CD8-positive, alpha-beta memory T cell (primary cell): ENCODE measurements around the gene PIP4K2A. TPM values are rescaled to one million over a fixed set of nuclear protein-coding genes. Genes with fewer than 3 reads are reported as not detected.

Experiments
- CTCF ChIA-PET: fragments of 350-600 bp; sonication (Branson Sonifier 250); formaldehyde crosslinking; loops from one replicate; lab custom pipeline; 2021; ENCODE audit warnings: antibody characterized with exemption; lab: Charles Lee
- POLR2A ChIA-PET: fragments of 350-600 bp; sonication (Branson Sonifier 250); formaldehyde crosslinking; loops from one replicate; lab custom pipeline; 2021; ENCODE audit warnings: antibody characterized with exemption; lab: Charles Lee
- DNase-seq, 5 donors: peaks; one replicate each; pipeline versions ENCODE4 v3.0.0 to v3.0.0-alpha.2; 2020 to 2022; ENCODE audit warnings: mixed read lengths in 1 of 5
- H3K27ac ChIP-seq: one replicate; pipeline ENCODE4 v1.7.0; 2013; ENCODE audit warnings: low read depth, mild to moderate bottlenecking, low read length, moderate library complexity
- H3K27me3 ChIP-seq: 2 replicates; pipeline ENCODE4 v1.7.0; 2013; ENCODE audit warnings: low read length, mild to moderate bottlenecking; ENCODE audit not compliant: insufficient read depth, poor library complexity, severe bottlenecking
- H3K36me3 ChIP-seq: 2 replicates; pipeline ENCODE4 v1.7.0; 2013; ENCODE audit warnings: mild to moderate bottlenecking, low read length, moderate library complexity; ENCODE audit not compliant: insufficient read depth
- H3K4me1 ChIP-seq: 2 replicates; pipeline ENCODE4 v1.7.0; 2013; ENCODE audit warnings: mild to moderate bottlenecking, low read length, moderate library complexity; ENCODE audit not compliant: insufficient read depth
- H3K4me3 ChIP-seq: 2 replicates; pipeline ENCODE4 v1.7.0; 2013; ENCODE audit warnings: mild to moderate bottlenecking, low read length
- H3K9me3 ChIP-seq: 2 replicates; pipeline ENCODE4 v1.7.0; 2013; ENCODE audit warnings: mild to moderate bottlenecking, low read length
- H3K27ac Mint-ChIP-seq, 8 donors: one replicate each; pipeline ENCODE4 v1.8.0; 2020 to 2021; ENCODE audit warnings: mixed read lengths in 8 of 8, mild to moderate bottlenecking in 6 of 8, inconsistent platforms in 3 of 8, moderate library complexity in 3 of 8
- H3K27me3 Mint-ChIP-seq, 2 donors: one replicate each; pipeline ENCODE4 v1.8.0; 2020 to 2021; ENCODE audit warnings: mixed read lengths in 2 of 2, mild to moderate bottlenecking in 1 of 2, moderate library complexity in 1 of 2
- H3K36me3 Mint-ChIP-seq, 3 donors: one replicate each; pipeline ENCODE4 v1.8.0; 2020 to 2021; ENCODE audit warnings: mixed read lengths in 3 of 3, inconsistent platforms in 1 of 3, mild to moderate bottlenecking in 1 of 3
- H3K4me1 Mint-ChIP-seq, 3 donors: one replicate each; pipeline ENCODE4 v1.8.0; 2020 to 2021; ENCODE audit warnings: mixed read lengths in 3 of 3, inconsistent platforms in 1 of 3, mild to moderate bottlenecking in 1 of 3
- H3K4me3 Mint-ChIP-seq, 7 donors: one replicate each; pipeline ENCODE4 v1.8.0; 2020 to 2021; ENCODE audit warnings: mixed read lengths in 7 of 7, mild to moderate bottlenecking in 6 of 7, moderate library complexity in 4 of 7, inconsistent platforms in 2 of 7
- H3K9me3 Mint-ChIP-seq, 5 donors: one replicate each; pipeline ENCODE4 v1.8.0; 2020 to 2022; ENCODE audit warnings: mixed read lengths in 5 of 5, mild to moderate bottlenecking in 3 of 5, moderate library complexity in 2 of 5, inconsistent platforms in 1 of 5
- polyA plus RNA-seq: library from polyadenylated mRNA; unstranded; fragments of 300-500 nt; fragmentation: Illumina TruSeq; gene quantifications from one replicate; pipeline ENCODE4 v1.2.3, GENCODE V29; 2021
- total RNA-seq, 2 experiments: library from RNA; stranded (reverse); gene quantifications; one replicate each; pipeline ENCODE4 v1.2.3, GENCODE V29; 2021

PIP4K2A gene
- total RNA-seq (100 to 1,000 TPM; 116 to 130 TPM), polyA plus RNA-seq (120 TPM)

- DNase-seq, result peak; percentile 71 to 82 (median 81)
- Mint-ChIP-seq H3K27ac (peak within 1 kb of the TSS; percentile 84 to 95 (median 93)), H3K4me1 (peaks cover 30 to 34% (median 33%) of the 10 kb centered on the region in 3 donors), H3K9me3 (no peaks in the 10 kb centered on the region), H3K4me3 (peak within 1 kb of the TSS; percentile 90 to 99 (median 95)), H3K36me3 (peaks cover 0 to 19% (median 0%) of the 10 kb centered on the region in 3 donors), H3K27me3 (peaks cover 0 to 4% of the 10 kb centered on the region in 2 donors)
- Histone ChIP-seq H3K4me3 (peak within 1 kb of the TSS; percentile 91), H3K4me1 (peaks cover 20% of the 10 kb centered on the region), H3K27ac (peak within 1 kb of the TSS; percentile 88), H3K36me3 (no peaks in the 10 kb centered on the region), H3K9me3 (no peaks in the 10 kb centered on the region), H3K27me3 (no peaks in the 10 kb centered on the region)
- ChIA-PET POLR2A (interaction anchor here (0.9 to 1.9 kb wide), 12 partner anchors 10 to 141 kb away, joined by 3 to 10 read pairs (median 4); no protein-coding TSS in a partner anchor), CTCF (interaction anchor here (1.2 to 2.4 kb wide), 6 partner anchors 11 to 129 kb away, joined by 3 to 8 read pairs (median 4); no protein-coding TSS in a partner anchor)
These were observed at the start of gene PIP4K2A for GRCh38 chr10:22714479-22715289. PIP4K2A (minus strand) TSS chr10:22714578; CDS start chr10:22714326, 252 bp downstream.

DNA sequence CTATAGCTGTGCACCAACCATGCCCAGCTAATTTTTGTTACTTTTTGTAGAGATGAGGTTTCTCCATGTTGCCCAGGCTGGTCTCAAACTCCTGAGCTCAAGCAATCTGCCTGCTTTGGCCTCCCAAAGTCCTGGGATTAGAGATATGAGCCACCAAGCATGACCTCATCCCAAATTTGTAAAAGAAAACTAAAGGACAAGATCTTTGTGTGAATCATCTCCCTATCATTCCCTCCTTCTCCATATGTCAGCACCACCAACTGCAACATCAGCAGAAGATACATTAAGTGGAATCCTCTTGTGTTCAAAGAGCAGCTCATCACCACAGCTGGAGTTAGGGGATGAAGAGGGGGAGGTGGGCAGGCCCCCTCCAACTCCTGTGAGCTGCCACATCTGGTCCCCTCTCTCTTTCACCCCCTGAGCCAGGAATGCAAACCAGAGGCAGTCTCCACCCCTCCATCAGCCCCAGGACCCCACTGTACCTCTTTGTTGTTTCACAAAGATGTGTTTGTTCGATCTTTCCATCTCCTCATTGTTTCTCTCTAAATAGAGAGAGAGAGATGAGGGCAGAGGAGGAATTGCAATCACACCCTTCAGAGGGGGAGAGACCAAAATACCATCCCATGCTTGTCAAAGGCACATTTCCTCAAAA is 47.3 kb upstream of the PIP4K2A start:
- no peaks in the 10 kb centered on the region for H3K4me1 ChIP-seq
- no peaks in the 10 kb centered on the region for H3K36me3 ChIP-seq
- H3K27me3 Mint-ChIP-seq, result peaks cover 0 to 3% of the 10 kb centered on the region in 2 donors
- H3K9me3 Mint-ChIP-seq, result no peaks in the 10 kb centered on the region
- ChIA-PET CTCF (interaction anchor here (1.5 kb wide), 1 partner anchor 12 kb away, joined by 3 read pairs; no protein-coding TSS in a partner anchor), POLR2A (no interaction called here)
- peaks cover 0 to 6% (median 0%) of the 10 kb centered on the region in 3 donors for H3K36me3 Mint-ChIP-seq
- DNase-seq, result no peak
- H3K27ac Mint-ChIP-seq, result no peak overlapping the region
- no peaks in the 10 kb centered on the region for H3K27me3 ChIP-seq
- H3K4me3 ChIP-seq, result no peak overlapping the region
- no peak overlapping the region for H3K4me3 Mint-ChIP-seq
- H3K9me3 ChIP-seq, result no peaks in the 10 kb centered on the region
- H3K27ac ChIP-seq, result no peak overlapping the region
- no peaks in the 10 kb centered on the region for H3K4me1 Mint-ChIP-seq

GRCh38 chr10:22760025-22760424 is 45.6 kb upstream of the PIP4K2A start:
- no peak for DNase-seq
- Histone ChIP-seq H3K27ac (no peak overlapping the region), H3K4me1 (no peaks in the 10 kb centered on the region), H3K27me3 (no peaks in the 10 kb centered on the region), H3K36me3 (no peaks in the 10 kb centered on the region), H3K4me3 (no peak overlapping the region), H3K9me3 (no peaks in the 10 kb centered on the region)
- Mint-ChIP-seq H3K27me3 (peaks cover 0 to 3% of the 10 kb centered on the region in 2 donors), H3K9me3 (no peaks in the 10 kb centered on the region), H3K4me1 (no peaks in the 10 kb centered on the region), H3K27ac (no peak overlapping the region), H3K36me3 (peaks cover 0 to 6% (median 0%) of the 10 kb centered on the region in 3 donors), H3K4me3 (no peak overlapping the region)
- ChIA-PET CTCF (interaction anchor here (1.5 kb wide), 1 partner anchor 11 kb away, joined by 3 read pairs; no protein-coding TSS in a partner anchor), POLR2A (no interaction called here)

GRCh38 chr10:22758867-22759266 is 44.5 kb upstream of the PIP4K2A start:
- CTCF ChIA-PET, result no interaction called here
- H3K9me3 ChIP-seq, result no peaks in the 10 kb centered on the region
- DNase-seq, result no peak
- Mint-ChIP-seq H3K4me1 (peaks cover 0 to 5% (median 1%) of the 10 kb centered on the region in 3 donors), H3K27ac (no peak overlapping the region), H3K4me3 (no peak overlapping the region), H3K27me3 (peaks cover 0 to 3% of the 10 kb centered on the region in 2 donors), H3K36me3 (peaks cover 0 to 6% (median 0%) of the 10 kb centered on the region in 3 donors), H3K9me3 (no peaks in the 10 kb centered on the region)
- no peak overlapping the region for H3K27ac ChIP-seq
- no peaks in the 10 kb centered on the region for H3K36me3 ChIP-seq
- POLR2A ChIA-PET, result no interaction called here
- H3K4me1 ChIP-seq, result no peaks in the 10 kb centered on the region
- no peak overlapping the region for H3K4me3 ChIP-seq
- H3K27me3 ChIP-seq, result no peaks in the 10 kb centered on the region

- Mint-ChIP-seq H3K9me3 (no peaks in the 10 kb centered on the region), H3K4me3 (no peak overlapping the region)
These were observed 39.9 kb upstream of the PIP4K2A start for GRCh38 chr10:22754296-22754695.

GRCh38 chr10:22753786-22754185 is 39.4 kb upstream of the PIP4K2A start:
- Histone ChIP-seq H3K36me3 (no peaks in the 10 kb centered on the region), H3K27me3 (no peaks in the 10 kb centered on the region), H3K4me3 (no peak overlapping the region), H3K27ac (no peak overlapping the region), H3K9me3 (no peaks in the 10 kb centered on the region), H3K4me1 (no peaks in the 10 kb centered on the region)
- H3K27ac Mint-ChIP-seq, result no peak overlapping the region
- H3K36me3 Mint-ChIP-seq, result no peaks in the 10 kb centered on the region
- no peaks in the 10 kb centered on the region for H3K9me3 Mint-ChIP-seq
- POLR2A ChIA-PET, result no interaction called here
- DNase-seq, result no peak
- peaks cover 0 to 2% of the 10 kb centered on the region in 2 donors for H3K27me3 Mint-ChIP-seq
- no peak overlapping the region for H3K4me3 Mint-ChIP-seq
- CTCF ChIA-PET, result no interaction called here
- H3K4me1 Mint-ChIP-seq, result peaks cover 2 to 31% (median 21%) of the 10 kb centered on the region in 3 donors

More at GRCh38 chr10:22754296-22754695, 39.9 kb upstream of the PIP4K2A start:
- Histone ChIP-seq H3K36me3 (no peaks in the 10 kb centered on the region), H3K9me3 (no peaks in the 10 kb centered on the region), H3K27ac (no peak overlapping the region), H3K4me1 (no peaks in the 10 kb centered on the region), H3K4me3 (no peak overlapping the region), H3K27me3 (no peaks in the 10 kb centered on the region)
- Mint-ChIP-seq H3K27ac (no peak overlapping the region), H3K27me3 (peaks cover 0 to 2% of the 10 kb centered on the region in 2 donors), H3K36me3 (no peaks in the 10 kb centered on the region), H3K4me1 (peaks cover 2 to 31% (median 21%) of the 10 kb centered on the region in 3 donors)
- ChIA-PET CTCF (no interaction called here), POLR2A (no interaction called here)
- no peak for DNase-seq

DNA sequence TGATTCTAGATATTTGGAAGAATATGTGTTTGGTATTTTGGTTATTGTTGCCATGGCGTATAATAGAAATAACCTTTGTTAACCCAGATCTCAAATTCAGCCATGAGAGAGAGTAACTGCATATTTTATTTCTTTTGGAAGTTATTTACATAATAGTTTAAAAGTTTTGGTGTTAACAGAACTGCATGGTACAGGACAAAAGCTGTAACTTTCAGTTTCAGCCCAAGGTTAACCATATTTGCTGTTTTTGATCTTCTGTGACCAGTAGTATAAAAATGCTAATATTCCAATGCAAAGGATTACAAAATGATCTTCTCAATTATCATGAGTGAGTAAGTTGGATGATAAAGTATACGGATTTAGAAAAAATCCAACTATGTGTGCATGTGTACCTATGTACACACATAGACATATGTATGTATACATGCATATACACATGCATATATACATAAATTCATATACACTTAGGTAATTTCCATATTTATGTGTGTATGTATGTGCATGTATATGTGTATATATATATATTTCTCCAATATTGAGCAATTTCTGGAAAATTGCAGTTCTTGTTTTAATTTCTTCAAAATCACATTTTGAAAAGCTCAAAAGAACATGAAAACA is 38.0 kb upstream of the PIP4K2A start:
- H3K27me3 Mint-ChIP-seq, result peaks cover 0 to 2% of the 10 kb centered on the region in 2 donors
- H3K27ac Mint-ChIP-seq, result no peak overlapping the region

More for the DNA sequence above, 38.0 kb upstream of the PIP4K2A start:
- Histone ChIP-seq H3K4me1 (no peaks in the 10 kb centered on the region), H3K27me3 (no peaks in the 10 kb centered on the region), H3K36me3 (no peaks in the 10 kb centered on the region), H3K9me3 (no peaks in the 10 kb centered on the region), H3K4me3 (no peak overlapping the region), H3K27ac (no peak overlapping the region)
- Mint-ChIP-seq H3K36me3 (no peaks in the 10 kb centered on the region), H3K9me3 (no peaks in the 10 kb centered on the region), H3K4me3 (no peak overlapping the region), H3K4me1 (peaks cover 2 to 31% (median 21%) of the 10 kb centered on the region in 3 donors)
- CTCF ChIA-PET, result interaction anchor here (0.6 kb wide), 1 partner anchor 840 kb away, joined by 3 read pairs; no protein-coding TSS in a partner anchor
- no peak for DNase-seq
- POLR2A ChIA-PET, result no interaction called here
